ENCODE measurements around the gene NCAPH2. TPM values are rescaled to one million over a fixed set of nuclear protein-coding genes. Genes with fewer than 3 reads are reported as not detected.

Gene NCAPH2
- total and polyA plus RNA-seq, 2 of the 8 experiments (the other 6 are each of a cell fraction or from before 2014, with no cell fraction given) = 62.2 to 81.6 TPM

GRCh38 chr22:50527921-50528681 lies 20.1 kb downstream of the NCAPH2 start:
- H2BK12ac ChIP-seq (ENCODE audit: low read depth, low read length) = no peak overlapping the region
- no peak overlapping the region for H2BK5ac ChIP-seq (ENCODE audit: low read depth, low read length)
- H4K5ac ChIP-seq (ENCODE audit: insufficient read length, low read depth, low read length) = no peak overlapping the region
- H3K4ac ChIP-seq (replicated peaks; ENCODE audit: insufficient read length, low read depth, low read length) = no peak overlapping the region
- ChIA-PET POLR2A (ENCODE audit: partially characterized antibody) (interaction anchor here (0.6 to 1.5 kb wide), 6 partner anchors 9 to 37 kb away, joined by 3 to 7 read pairs (median 3); partner anchors contain the start of genes LMF2 and NCAPH2), CTCF (ENCODE audit: partially characterized antibody) (interaction anchor here (0.6 to 1.5 kb wide), 3 partner anchors 10 to 57 kb away, joined by 3 to 4 read pairs (median 4); no protein-coding TSS in a partner anchor)
- no peak overlapping the region for H3K23ac ChIP-seq (ENCODE audit: insufficient read length)
- no peak overlapping the region for H2BK15ac ChIP-seq (ENCODE audit: low read length)
- H3K79me1 ChIP-seq (ENCODE audit: low read depth, low read length) = no peaks in the 10 kb centered on the region
- no peak overlapping the region for H2AK5ac ChIP-seq (ENCODE audit: low read depth, low read length)
- no peak overlapping the region for H4K8ac ChIP-seq (ENCODE audit: extremely low read depth, insufficient read depth, low read length)
- peaks cover 43 to 65% (median 57%) of the 10 kb centered on the region in 4 experiments for H3K27me3 ChIP-seq (replicated peaks in 1 of 4; ENCODE audit: control insufficient read depth in 3 of 4, extremely low read depth in 1 of 4, insufficient read depth in 3 of 4, low read length in 3 of 4)
- peaks cover 0 to 26% (median 12%) of the 10 kb centered on the region in 4 experiments; a peak in 5 of 7 replicates for H3K4me1 ChIP-seq (replicated peaks in 1 of 4; ENCODE audit: control insufficient read depth in 3 of 4, insufficient read depth in 4 of 4, low read length in 3 of 4)
- no peaks in the 10 kb centered on the region for H3K79me2 ChIP-seq (ENCODE audit: control insufficient read depth in 1 of 2, insufficient read depth in 2 of 2, low read length in 2 of 2)
- H3K4me3 ChIP-seq (ENCODE audit: extremely low read depth in 1 of 4, insufficient read depth in 2 of 4, low read depth in 3 of 4, low read length in 4 of 4) = no peak overlapping the region
- H3K14ac ChIP-seq (ENCODE audit: insufficient read length) = no peak overlapping the region
- H3K23me2 ChIP-seq (ENCODE audit: low read depth, low read length) = peaks cover 34% of the 10 kb centered on the region; the same call in 1 of the 2 replicates
- H4K91ac ChIP-seq (replicated peaks; ENCODE audit: insufficient read length, low read length) = no peak overlapping the region
- H3K27ac ChIP-seq (ENCODE audit: low read depth, low read length) = no peak overlapping the region
- H3K36me3 ChIP-seq (ENCODE audit: control insufficient read depth in 2 of 4, insufficient read depth in 4 of 4, low read length in 3 of 4) = peaks cover 0 to 9% (median 6%) of the 10 kb centered on the region in 4 experiments; a peak in 5 of 8 replicates
- H3K4me2 ChIP-seq (ENCODE audit: insufficient read depth in 1 of 2, low read depth in 2 of 2, low read length in 2 of 2) = no peak overlapping the region
- no peak overlapping the region for H3K18ac ChIP-seq (ENCODE audit: extremely low read depth, low read length)
- no peak overlapping the region for H2BK20ac ChIP-seq (ENCODE audit: low read length)
- no peaks in the 10 kb centered on the region for H3K9me3 ChIP-seq (ENCODE audit: insufficient read depth in 2 of 2, low read depth in 1 of 2, low read length in 1 of 2)
- H4K20me1 ChIP-seq (replicated peaks in 1 of 2; ENCODE audit: control insufficient read depth in 1 of 2, insufficient read depth in 2 of 2, low read length in 2 of 2) = peaks cover 5 to 23% of the 10 kb centered on the region in 2 experiments
- H2AFZ ChIP-seq (ENCODE audit: low read length) = no peak overlapping the region
- WGBS, 2 experiments (ENCODE audit: extremely low coverage in 1 of 2, insufficient coverage in 1 of 2, insufficient read length in 1 of 2, insufficient replicate concordance in 2 of 2, low coverage in 1 of 2, low lambda C conversion rate in 2 of 2, missing lambda C conversion rate in 1 of 2) = 87% methylated on average over 16 of the region's 18 CpGs; no CpG with 5 or more reads in 1 of the 2 experiments
- FAIRE-seq (no peak), DNase-seq (ENCODE audit: low read depth in 1 of 2, low spot score in 2 of 2) (no peak)
- H3K9ac ChIP-seq (replicated peaks in 1 of 4; ENCODE audit: extremely low read depth in 1 of 4, low read depth in 3 of 4, low read length in 3 of 4) = no peak overlapping the region
- H2BK120ac ChIP-seq (replicated peaks; ENCODE audit: low read depth, low read length) = no peak overlapping the region
- no peak overlapping the region for H3K56ac ChIP-seq (replicated peaks; ENCODE audit: insufficient read length, low read depth, low read length)
- TF ChIP-seq HDAC6 (IDR thresholded peaks at IDR 0.05; ENCODE audit: low read depth, low read length) = no peak
- TF ChIP-seq RBBP5 (IDR thresholded peaks at IDR 0.05; ENCODE audit: borderline replicate concordance, low read depth, low read length) = no peak
- no peak for TF ChIP-seq SIN3A (conservative IDR thresholded peaks at IDR 0.05 in 1 of 2, IDR thresholded peaks at IDR 0.05 in 1 of 2; ENCODE audit: low read depth in 1 of 2, low read length in 2 of 2)
- no peak for TF ChIP-seq CREB1 (IDR thresholded peaks at IDR 0.05)
- no peak for TF ChIP-seq POLR2AphosphoS5 (IDR thresholded peaks at IDR 0.05; ENCODE audit: low read depth, low read length)
- no peak for TF ChIP-seq RXRA (IDR thresholded peaks at IDR 0.05; ENCODE audit: insufficient read depth, low read depth, low read length)
- no peak for TF ChIP-seq JUND (IDR thresholded peaks at IDR 0.05; ENCODE audit: low read length)
- TF ChIP-seq TCF12 (IDR thresholded peaks at IDR 0.05; ENCODE audit: low read depth, low read length) = no peak
- no peak for TF ChIP-seq CHD2 (IDR thresholded peaks at IDR 0.05; ENCODE audit: low read length)
- no peak for TF ChIP-seq CEBPB (IDR thresholded peaks at IDR 0.05; ENCODE audit: low read depth, low read length)
- TF ChIP-seq USF2 (IDR thresholded peaks at IDR 0.05; ENCODE audit: low read length) = no peak

Data from H1 (cell line).